H9 (cell line): Measurements from ENCODE around the gene PC. TPM values are rescaled to one million over a fixed set of nuclear protein-coding genes. Genes with fewer than 3 reads are reported as not detected.

Experiments used
- DNase-seq: peaks from one replicate; pipeline ENCODE4 v3.0.0-alpha.2; 2017
- H2AFZ ChIP-seq: one replicate; pipeline ENCODE4 v1.6.1; 2013; ENCODE audit warnings: mild to moderate bottlenecking, low read length, control low read depth, moderate library complexity
- H2AK5ac ChIP-seq: 2 replicates; pipeline ENCODE4 v1.6.1; 2013; ENCODE audit warnings: low read length, control low read depth, mixed read lengths; ENCODE audit not compliant: insufficient read length
- H2BK120ac ChIP-seq: one replicate; pipeline ENCODE4 v1.6.1; 2013; ENCODE audit warnings: low read depth, mild to moderate bottlenecking, low read length, control low read depth, inconsistent platforms; ENCODE audit not compliant: poor library complexity, severe bottlenecking
- H2BK12ac ChIP-seq: 2 replicates; pipeline ENCODE4 v1.6.1; 2013; ENCODE audit warnings: low read length, control low read depth, mixed read lengths, low read depth; ENCODE audit not compliant: insufficient read length
- H2BK15ac ChIP-seq: 2 replicates; pipeline ENCODE4 v1.6.1; 2013; ENCODE audit warnings: low read depth, low read length, control low read depth
- H2BK20ac ChIP-seq: one replicate; pipeline ENCODE4 v1.6.1; 2013; ENCODE audit warnings: low read depth, mild to moderate bottlenecking, low read length, control low read depth, inconsistent platforms; ENCODE audit not compliant: poor library complexity, severe bottlenecking
- H2BK5ac ChIP-seq: 2 replicates; pipeline ENCODE4 v1.6.1; 2013; ENCODE audit warnings: low read length, control low read depth, mixed read lengths; ENCODE audit not compliant: insufficient read length
- H3K14ac ChIP-seq: 2 replicates; pipeline ENCODE4 v1.6.1; 2013; ENCODE audit warnings: low read length, control low read depth; ENCODE audit not compliant: insufficient read depth
- H3K18ac ChIP-seq: 2 replicates; pipeline ENCODE4 v1.6.1; 2013; ENCODE audit warnings: low read depth, mild to moderate bottlenecking, mixed read lengths, low read length, control low read depth; ENCODE audit not compliant: insufficient read length
- H3K23ac ChIP-seq: 2 replicates; pipeline ENCODE4 v1.6.1; 2013; ENCODE audit warnings: low read length, control low read depth, mixed read lengths, low read depth; ENCODE audit not compliant: insufficient read length
- H3K23me2 ChIP-seq: 2 replicates; pipeline ENCODE4 v1.6.1; 2013; ENCODE audit warnings: low read depth, mild to moderate bottlenecking, mixed read lengths, low read length, control low read depth; ENCODE audit not compliant: insufficient read length, poor library complexity, severe bottlenecking
- H3K27ac ChIP-seq: 2 replicates; pipeline ENCODE4 v1.5.1; 2013; ENCODE audit warnings: low read length, control low read depth, mixed read lengths, low read depth; ENCODE audit not compliant: insufficient read length
- H3K27me3 ChIP-seq: 2 replicates; pipeline ENCODE4 v1.6.1; 2013; ENCODE audit warnings: low read length, control low read depth, inconsistent platforms; ENCODE audit not compliant: insufficient read depth
- H3K4ac ChIP-seq: 2 replicates; pipeline ENCODE4 v1.6.1; 2013; ENCODE audit warnings: low read depth, mild to moderate bottlenecking, control low read depth, inconsistent platforms, low read length, moderate library complexity
- H3K4me1 ChIP-seq: 2 replicates; pipeline ENCODE4 v1.6.1; 2013; ENCODE audit warnings: low read length, control low read depth, inconsistent platforms; ENCODE audit not compliant: insufficient read depth
- H3K4me2 ChIP-seq: 2 replicates; pipeline ENCODE4 v1.6.1; 2013; ENCODE audit warnings: low read length, control low read depth, mixed read lengths; ENCODE audit not compliant: insufficient read length, insufficient read depth
- H3K56ac ChIP-seq: 2 replicates; pipeline ENCODE4 v1.6.1; 2013; ENCODE audit warnings: low read depth, mild to moderate bottlenecking, mixed read lengths, low read length, control low read depth; ENCODE audit not compliant: insufficient read length
- H3K79me1 ChIP-seq: 2 replicates; pipeline ENCODE4 v1.6.1; 2013; ENCODE audit warnings: low read depth, mild to moderate bottlenecking, moderate library complexity, low read length, control low read depth, inconsistent platforms; ENCODE audit not compliant: insufficient read depth, poor library complexity, severe bottlenecking
- H3K79me2 ChIP-seq: 2 replicates; pipeline ENCODE4 v1.6.1; 2013; ENCODE audit warnings: low read length, control low read depth, inconsistent platforms; ENCODE audit not compliant: insufficient read depth
- H3K9ac ChIP-seq: 2 replicates; pipeline ENCODE4 v1.6.1; 2013; ENCODE audit warnings: low read length, control low read depth, mixed read lengths; ENCODE audit not compliant: insufficient read length; ENCODE audit errors: extremely low read depth
- H3K9me3 ChIP-seq: one replicate; pipeline ENCODE4 v1.6.1; 2013; ENCODE audit warnings: low read depth, low read length, inconsistent platforms; ENCODE audit not compliant: control insufficient read depth
- H3T11ph ChIP-seq: one replicate; pipeline ENCODE4 v1.6.1; 2013; ENCODE audit warnings: mild to moderate bottlenecking, low read length, control low read depth, inconsistent platforms
- H4K20me1 ChIP-seq: one replicate; pipeline ENCODE4 v1.6.1; 2013; ENCODE audit not compliant: control insufficient read depth, insufficient read length, insufficient read depth
- H4K5ac ChIP-seq: 2 replicates; pipeline ENCODE4 v1.6.1; 2013; ENCODE audit warnings: low read depth, mild to moderate bottlenecking, mixed read lengths, low read length, control low read depth; ENCODE audit not compliant: insufficient read length
- H4K8ac ChIP-seq: replicated peaks from 2 replicates; pipeline ENCODE4 v1.6.1; 2013; ENCODE audit warnings: low read length, control low read depth, mixed read lengths, low read depth; ENCODE audit not compliant: insufficient read length
- H4K91ac ChIP-seq: 2 replicates; pipeline ENCODE4 v1.6.1; 2013; ENCODE audit warnings: low read depth, mild to moderate bottlenecking, moderate library complexity, mixed read lengths, low read length, control low read depth; ENCODE audit not compliant: insufficient read length
- H3K27ac Mint-ChIP-seq, 3 experiments: 2 replicates in 2 of 3; 3 replicates in 1 of 3; pipeline ENCODE4 v1.8.0; 2020 to 2021; ENCODE audit warnings: mixed read lengths in 3 of 3, mild to moderate bottlenecking in 1 of 3, moderate library complexity in 1 of 3
- H3K27me3 Mint-ChIP-seq: 2 replicates; pipeline ENCODE4 v1.8.0; 2021; ENCODE audit warnings: low read depth, mild to moderate bottlenecking, moderate library complexity, mixed read lengths
- H3K36me3 Mint-ChIP-seq, 3 experiments: 2 replicates in 2 of 3; 3 replicates in 1 of 3; pipeline ENCODE4 v1.8.0; 2020 to 2021; ENCODE audit warnings: low read depth in 3 of 3, mixed read lengths in 3 of 3; ENCODE audit not compliant: insufficient read depth in 1 of 3
- H3K4me1 Mint-ChIP-seq, 2 experiments: 2 replicates each; pipeline ENCODE4 v1.8.0; 2020; ENCODE audit warnings: mixed read lengths in 2 of 2
- H3K4me3 Mint-ChIP-seq, 2 experiments: 2 replicates in 1 of 2; 3 replicates in 1 of 2; pipeline ENCODE4 v1.8.0; 2020 to 2021; ENCODE audit warnings: mild to moderate bottlenecking in 2 of 2, mixed read lengths in 2 of 2, moderate library complexity in 1 of 2
- H3K9me3 Mint-ChIP-seq, 2 experiments: 2 replicates in 1 of 2; 3 replicates in 1 of 2; pipeline ENCODE4 v1.8.0; 2020; ENCODE audit warnings: mild to moderate bottlenecking in 2 of 2, mixed read lengths in 2 of 2, moderate library complexity in 1 of 2
- CTCF ChIP-seq: fragments of 200-600 bp; sonication (generic); conservative IDR thresholded peaks from 3 replicates; pipeline ENCODE4 v1.8.0; 2021; ENCODE audit warnings: antibody characterized with exemption, mild to moderate bottlenecking
- whole genome bisulfite sequencing: extraction: QIAGEN DNeasy Blood & Tissue Kit; methylation state at CpG from one replicate; pipeline ENCODE4 v1.1.7; 2013; ENCODE audit warnings: missing lambda C conversion rate, low lambda C conversion rate, mixed read lengths; ENCODE audit not compliant: insufficient read length; ENCODE audit errors: extremely low coverage; 5-methylcytosine and 5-hydroxymethylcytosine counted together
- total RNA-seq: library from RNA; stranded (reverse); gene quantifications from 2 replicates; pipeline ENCODE4 v1.2.1, GENCODE V29; 2021

Gene PC
- total RNA-seq, 1 experiment from 2014 or later, result 32.6 TPM

- no peak overlapping the region for H4K91ac ChIP-seq
- peak; percentile 76 for DNase-seq
- no peaks in the 10 kb centered on the region for H4K20me1 ChIP-seq
- H3K4me2 ChIP-seq, result no peak overlapping the region
- H3K23ac ChIP-seq, result no peak overlapping the region
- H3K79me1 ChIP-seq, result no peaks in the 10 kb centered on the region
- no CpG with 5 or more reads among the region's 8 CpGs for WGBS
- no peak overlapping the region for H4K8ac ChIP-seq
- no peak for TF ChIP-seq CTCF
- no peaks in the 10 kb centered on the region for H3K9me3 Mint-ChIP-seq
- no peak overlapping the region for H2AK5ac ChIP-seq
- H3K9ac ChIP-seq, result no peak overlapping the region
- no peak overlapping the region for H3K56ac ChIP-seq
- no peaks in the 10 kb centered on the region for H3K27me3 ChIP-seq
- H4K5ac ChIP-seq, result no peak overlapping the region
- H3K9me3 ChIP-seq, result no peaks in the 10 kb centered on the region
- H3K23me2 ChIP-seq, result no peaks in the 10 kb centered on the region
- H2BK5ac ChIP-seq, result no peak overlapping the region
- no peak overlapping the region for H3K27ac ChIP-seq
- H2AFZ ChIP-seq, result no peak overlapping the region
- no peak overlapping the region for H2BK12ac ChIP-seq
- peaks cover 0 to 10% (median 8%) of the 10 kb centered on the region in 3 experiments for H3K36me3 Mint-ChIP-seq
- H3K27me3 Mint-ChIP-seq, result no peaks in the 10 kb centered on the region; the same call in 1 of the 2 replicates
- no peak overlapping the region for H2BK15ac ChIP-seq
- no peak overlapping the region for H2BK120ac ChIP-seq
- H3K4me1 ChIP-seq, result no peaks in the 10 kb centered on the region
- H3K4me3 Mint-ChIP-seq, result no peak overlapping the region
- no peak overlapping the region for H3K14ac ChIP-seq
- no peaks in the 10 kb centered on the region for H3K79me2 ChIP-seq
- H2BK20ac ChIP-seq, result no peak overlapping the region
- no peak overlapping the region for H3T11ph ChIP-seq
- H3K27ac Mint-ChIP-seq, result peak overlapping the region in 1 of 3 experiments; percentile 62; a peak in 2 of 7 replicates
- no peak overlapping the region for H3K18ac ChIP-seq
- peaks cover 16 to 21% of the 10 kb centered on the region in 2 experiments for H3K4me1 Mint-ChIP-seq
- no peak overlapping the region for H3K4ac ChIP-seq
These were observed 8.1 kb downstream of the PC start for GRCh38 chr11:66950112-66950535.
